ENCODE data around the gene OLA1.

- TF ChIP-seq FOXJ2 (tag; IDR thresholded peaks at IDR 0.05) (no peak), SNAPC5 (CRISPR knock-in tag; IDR thresholded peaks at IDR 0.05) (no peak), PHF8 (IDR thresholded peaks at IDR 0.05; ENCODE audit: borderline replicate concordance, low read length) (no peak), EP300 (IDR thresholded peaks at IDR 0.05; ENCODE audit: low read length) (no peak), MAZ (CRISPR knock-in tag; conservative IDR thresholded peaks at IDR 0.05 in 1 of 2, IDR thresholded peaks at IDR 0.05 in 1 of 2) (no peak), NR2C2 (CRISPR knock-in tag; IDR thresholded peaks at IDR 0.05) (no peak), NR2C2 (tag; IDR thresholded peaks at IDR 0.05) (no peak), POLR2AphosphoS5 (IDR thresholded peaks at IDR 0.05; ENCODE audit: control insufficient read depth, insufficient read depth, low read depth, low read length) (no peak), PCBP1 (IDR thresholded peaks at IDR 0.05; ENCODE audit: low read depth, low read length, poor library complexity, severe bottlenecking) (no peak)
Observed at GRCh38 chr2:174208026-174208425, 40.3 kb downstream of the OLA1 start.

Data from K562 (cell line).